LNCaP clone FGC (cell line): ENCODE data around the gene THAP12.

Source experiments
- DNase-seq: peaks from one replicate; pipeline ENCODE4 v3.0.0-alpha.2; 2011; ENCODE audit warnings: low read depth
- H3K4me3 ChIP-seq: 2 replicates; pipeline ENCODE4 v1.5.1; 2011; ENCODE audit warnings: mild to moderate bottlenecking, low read depth, low read length, control low read depth
- CTCF ChIP-seq: IDR thresholded peaks from 2 replicates; pipeline ENCODE4 v1.5.1; 2012; ENCODE audit warnings: mild to moderate bottlenecking; ENCODE audit not compliant: control insufficient read depth, insufficient read depth; ENCODE audit errors: extremely low read depth

The THAP12 gene

DNA sequence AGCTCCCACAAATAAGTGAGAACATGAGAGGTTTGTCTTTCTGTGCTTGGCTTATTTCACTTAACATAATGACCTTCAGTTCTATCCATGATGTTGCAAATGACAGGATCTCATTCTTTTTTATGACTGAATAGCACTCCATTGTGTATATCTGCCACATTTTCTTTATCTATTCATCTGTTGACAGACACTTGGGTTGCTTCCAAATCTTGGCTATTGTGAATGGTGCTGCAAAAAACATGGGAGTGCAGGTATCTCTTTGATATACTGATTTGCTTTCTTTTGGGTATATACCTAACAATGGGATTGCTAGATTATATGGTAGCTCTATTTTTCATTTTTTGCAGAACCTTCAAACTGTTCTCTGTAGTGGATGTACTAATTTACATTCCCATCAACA lies 13.5 kb upstream of the THAP12 start:
- no peak overlapping the region for H3K4me3 ChIP-seq
- DNase-seq = no peak
- TF ChIP-seq CTCF = no peak

GRCh38 chr11:76392870-76393269 lies 11.9 kb upstream of the THAP12 start:
- no peak overlapping the region for H3K4me3 ChIP-seq
- TF ChIP-seq CTCF = no peak
- DNase-seq = no peak

DNA sequence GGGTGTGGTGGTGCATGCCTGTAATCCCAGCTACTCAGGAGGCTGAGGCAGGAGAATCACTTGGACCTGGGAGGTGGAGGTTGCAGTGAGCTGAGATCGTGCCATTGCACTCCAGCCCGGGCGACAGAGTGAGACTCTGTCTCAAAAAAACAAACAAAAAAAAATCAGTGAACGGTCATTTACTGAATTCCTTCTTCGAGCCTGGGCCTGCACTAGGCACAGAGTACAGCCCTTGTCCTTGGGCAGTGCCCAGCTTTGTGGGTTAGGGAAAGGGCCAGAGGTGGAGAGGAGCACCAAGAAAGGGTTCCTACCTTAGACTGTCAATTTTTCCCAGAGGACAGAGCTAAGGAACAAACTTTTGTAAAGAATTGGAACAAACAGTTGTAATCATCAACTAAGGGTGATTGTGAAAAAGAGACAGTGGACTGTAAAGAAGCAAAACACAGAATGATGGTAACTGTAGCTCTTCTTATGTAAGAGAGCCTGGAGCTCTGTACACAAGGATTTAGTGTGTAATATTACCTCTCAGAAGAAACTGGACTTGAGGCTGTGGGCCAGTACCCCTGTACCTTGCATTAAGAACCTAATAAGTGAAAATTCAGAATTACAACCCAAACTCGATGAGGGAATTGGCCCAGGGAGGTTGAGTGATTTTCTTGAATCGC lies 11.0 kb upstream of the THAP12 start:
- DNase-seq = no peak
- H3K4me3 ChIP-seq = no peak overlapping the region
- TF ChIP-seq CTCF = no peak

GRCh38 chr11:76391021-76391420 lies 10.1 kb upstream of the THAP12 start:
- peak; percentile 23 for DNase-seq
- no peak overlapping the region for H3K4me3 ChIP-seq
- TF ChIP-seq CTCF = no peak

DNA sequence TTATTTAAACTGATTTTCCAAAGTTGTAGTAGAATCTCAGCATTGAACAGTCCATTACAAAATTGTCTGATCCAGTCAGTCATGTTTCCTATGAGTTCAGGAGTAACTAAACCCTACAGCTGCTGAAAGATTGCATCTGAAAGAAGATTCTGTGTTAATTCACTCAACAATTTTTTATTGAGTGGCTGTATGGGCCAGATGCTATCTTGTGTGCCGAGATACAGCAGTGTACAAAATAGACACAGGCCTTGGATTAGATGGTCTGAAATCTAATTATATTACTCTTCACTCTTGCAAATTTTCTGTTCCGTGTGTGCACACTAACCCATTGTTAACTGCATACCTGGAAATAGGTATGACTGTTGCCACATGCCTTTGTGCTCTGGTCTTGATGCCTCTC lies 7.5 kb upstream of the THAP12 start:
- no peak for TF ChIP-seq CTCF
- no peak for DNase-seq

GRCh38 chr11:76385903-76386302 lies 5.0 kb upstream of the THAP12 start:
- H3K4me3 ChIP-seq = no peak overlapping the region
- no peak for DNase-seq
- TF ChIP-seq CTCF = no peak

More for the DNA sequence above, 7.5 kb upstream of the THAP12 start:
- no peak overlapping the region for H3K4me3 ChIP-seq

GRCh38 chr11:76382209-76382608 lies 1.3 kb upstream of the THAP12 start:
- H3K4me3 ChIP-seq = peak overlapping the region; percentile 56
- no peak for DNase-seq
- no peak for TF ChIP-seq CTCF
